ENCODE results near the gene TJP3. TPM values are rescaled to one million over a fixed set of nuclear protein-coding genes. Genes with fewer than 3 reads are reported as not detected.

The TJP3 gene
- total RNA-seq (ENCODE audit: low replicate concordance) = not detected in 2 replicates

- H3K4me3 ChIP-seq (ENCODE audit: low read depth, low read length) = no peak within 1 kb of the TSS
- TF ChIP-seq CTCF (IDR thresholded peaks at IDR 0.05; ENCODE audit: insufficient read depth, low read length) = no peak
- DNase-seq (ENCODE audit: low read depth) = no peak
Measured at GRCh38 chr19:3708207-3708931, at the start of gene TJP3. TSS of gene TJP3 (plus strand) at chr19:3708384. CDS start at chr19:3728433, 20,049 bp downstream.

- H3K4me3 ChIP-seq (ENCODE audit: low read depth, low read length) = no peak overlapping the region
- TF ChIP-seq CTCF (IDR thresholded peaks at IDR 0.05; ENCODE audit: insufficient read depth, low read length) = no peak
Measured at GRCh38 chr19:3658870-3659745, 49.1 kb upstream of the TJP3 start.

GRCh38 chr19:3659746-3660112 lies 48.5 kb upstream of the TJP3 start:
- no peak for TF ChIP-seq CTCF (IDR thresholded peaks at IDR 0.05; ENCODE audit: insufficient read depth, low read length)
- no peak for DNase-seq (ENCODE audit: low read depth)
- no peak overlapping the region for H3K4me3 ChIP-seq (ENCODE audit: low read depth, low read length)

More at GRCh38 chr19:3658870-3659745, 49.1 kb upstream of the TJP3 start:
- DNase-seq (ENCODE audit: low read depth) = no peak

- no peak overlapping the region for H3K4me3 ChIP-seq (ENCODE audit: low read depth, low read length)
- no peak for DNase-seq (ENCODE audit: low read depth)
- no peak for TF ChIP-seq CTCF (IDR thresholded peaks at IDR 0.05; ENCODE audit: insufficient read depth, low read length)
Measured at GRCh38 chr19:3660493-3661219, 47.5 kb upstream of the TJP3 start.

GRCh38 chr19:3661284-3662238 lies 46.6 kb upstream of the TJP3 start:
- no peak for DNase-seq (ENCODE audit: low read depth)
- TF ChIP-seq CTCF (IDR thresholded peaks at IDR 0.05; ENCODE audit: insufficient read depth, low read length) = no peak
- H3K4me3 ChIP-seq (ENCODE audit: low read depth, low read length) = no peak overlapping the region

- TF ChIP-seq CTCF (IDR thresholded peaks at IDR 0.05; ENCODE audit: insufficient read depth, low read length) = no peak
- H3K4me3 ChIP-seq (ENCODE audit: low read depth, low read length) = no peak overlapping the region
- DNase-seq (ENCODE audit: low read depth) = no peak
Measured at GRCh38 chr19:3663838-3664237, 44.3 kb upstream of the TJP3 start.
